Left ventricle myocardium inferior (tissue), 1 donor: ENCODE measurements around the gene SCAANT1. TPM values are rescaled to one million over a fixed set of nuclear protein-coding genes. Genes with fewer than 3 reads are reported as not detected.
A peak's percentile ranks its signal among the peaks of the same experiment; 100 is the strongest.

Source experiments
- DNase-seq: peaks from one replicate; pipeline ENCODE4 v3.0.0-alpha.2; 2020
- H3K27ac ChIP-seq: fragments of 200-600 bp; replicated peaks from 2 replicates; pipeline ENCODE4 v1.8.0; 2021
- H3K27me3 ChIP-seq: fragments of 200-600 bp; 2 replicates; pipeline ENCODE4 v1.8.0; 2021; ENCODE audit warnings: low read depth
- H3K36me3 ChIP-seq: fragments of 200-600 bp; 2 replicates; pipeline ENCODE4 v1.8.0; 2021
- H3K4me1 ChIP-seq: fragments of 200-600 bp; 2 replicates; pipeline ENCODE4 v1.8.0; 2021
- H3K4me3 ChIP-seq: fragments of 200-600 bp; 2 replicates; pipeline ENCODE4 v1.8.0; 2021; ENCODE audit warnings: mild to moderate bottlenecking, moderate library complexity
- H3K9me3 ChIP-seq: fragments of 200-600 bp; replicated peaks from 2 replicates; pipeline ENCODE4 v1.8.0; 2021
- intact Hi-C: fragments of 100-400 bp; cut with micrococcal nuclease; formaldehyde crosslinking; loops from one replicate; pipeline ENCODE4 v1.11.0; 2022
- total RNA-seq: library from RNA; stranded (reverse); fragmentation: NEBNext Ultra II Directional; extraction: Animal tissue kit (Norgen Biotek cat#: 25700); gene quantifications from one replicate; pipeline ENCODE4 v1.2.1, GENCODE V29; 2021
- TF ChIP-seq, protein P1 (sequence below): fragments of 200-600 bp; IDR thresholded peaks from 2 replicates; pipeline ENCODE4 v1.8.0; 2021; ENCODE audit warnings: antibody characterized with exemption, mild to moderate bottlenecking, borderline replicate concordance
- donor health status: DM: no; HTN: yes; CAD: no; lungs with severe emphysema.

The SCAANT1 gene
- total RNA-seq, 1 donor from 2014 or later: not detected

DNA sequence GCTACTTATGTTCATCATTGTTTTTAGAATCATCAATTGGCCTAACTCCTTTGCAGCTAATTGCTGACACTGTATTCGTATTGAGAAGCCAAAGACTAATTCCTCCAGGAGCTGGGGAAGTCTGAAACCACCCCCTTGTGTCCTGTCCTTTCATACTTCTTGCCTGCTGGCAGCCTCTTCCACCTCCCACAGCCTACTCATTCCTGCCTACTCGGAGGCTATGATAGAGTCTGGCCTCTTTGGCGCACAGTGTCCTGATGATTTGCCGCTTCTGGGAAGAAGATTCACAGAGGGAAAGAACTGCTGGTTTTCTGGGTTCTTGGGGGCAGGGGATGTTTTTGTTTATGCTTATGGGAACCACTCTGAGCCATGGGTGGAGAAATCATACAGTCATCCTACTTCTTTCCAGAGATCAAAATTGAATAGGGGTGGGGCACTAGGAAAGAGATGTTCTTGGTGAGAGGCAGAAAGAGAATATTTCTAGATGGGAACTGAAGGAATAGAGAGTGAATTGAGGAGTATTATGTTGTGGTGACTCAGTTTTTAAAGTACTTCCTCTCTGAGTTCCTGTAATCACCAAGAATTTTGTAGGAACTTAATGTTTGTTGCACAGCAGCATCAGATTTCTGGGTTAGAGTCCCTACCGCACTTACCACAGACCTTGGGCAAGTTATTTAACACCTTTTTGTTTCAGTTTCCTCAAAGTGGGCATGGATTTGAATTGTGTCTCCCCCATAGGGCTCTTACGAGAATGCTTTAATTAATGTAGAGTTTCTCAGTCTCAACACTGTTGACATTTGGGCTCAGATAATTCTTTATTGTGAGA lies 22.1 kb upstream of the SCAANT1 start:
- no peak for DNase-seq
- Histone ChIP-seq H3K36me3 (no peaks in the 10 kb centered on the region), H3K9me3 (no peaks in the 10 kb centered on the region), H3K4me1 (peaks cover 77% of the 10 kb centered on the region), H3K27ac (no peak overlapping the region), H3K4me3 (no peak overlapping the region), H3K27me3 (no peaks in the 10 kb centered on the region)
- TF ChIP-seq, protein P1, sequence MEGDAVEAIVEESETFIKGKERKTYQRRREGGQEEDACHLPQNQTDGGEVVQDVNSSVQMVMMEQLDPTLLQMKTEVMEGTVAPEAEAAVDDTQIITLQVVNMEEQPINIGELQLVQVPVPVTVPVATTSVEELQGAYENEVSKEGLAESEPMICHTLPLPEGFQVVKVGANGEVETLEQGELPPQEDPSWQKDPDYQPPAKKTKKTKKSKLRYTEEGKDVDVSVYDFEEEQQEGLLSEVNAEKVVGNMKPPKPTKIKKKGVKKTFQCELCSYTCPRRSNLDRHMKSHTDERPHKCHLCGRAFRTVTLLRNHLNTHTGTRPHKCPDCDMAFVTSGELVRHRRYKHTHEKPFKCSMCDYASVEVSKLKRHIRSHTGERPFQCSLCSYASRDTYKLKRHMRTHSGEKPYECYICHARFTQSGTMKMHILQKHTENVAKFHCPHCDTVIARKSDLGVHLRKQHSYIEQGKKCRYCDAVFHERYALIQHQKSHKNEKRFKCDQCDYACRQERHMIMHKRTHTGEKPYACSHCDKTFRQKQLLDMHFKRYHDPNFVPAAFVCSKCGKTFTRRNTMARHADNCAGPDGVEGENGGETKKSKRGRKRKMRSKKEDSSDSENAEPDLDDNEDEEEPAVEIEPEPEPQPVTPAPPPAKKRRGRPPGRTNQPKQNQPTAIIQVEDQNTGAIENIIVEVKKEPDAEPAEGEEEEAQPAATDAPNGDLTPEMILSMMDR: no peak
- intact Hi-C loops: no loop called here

DNA sequence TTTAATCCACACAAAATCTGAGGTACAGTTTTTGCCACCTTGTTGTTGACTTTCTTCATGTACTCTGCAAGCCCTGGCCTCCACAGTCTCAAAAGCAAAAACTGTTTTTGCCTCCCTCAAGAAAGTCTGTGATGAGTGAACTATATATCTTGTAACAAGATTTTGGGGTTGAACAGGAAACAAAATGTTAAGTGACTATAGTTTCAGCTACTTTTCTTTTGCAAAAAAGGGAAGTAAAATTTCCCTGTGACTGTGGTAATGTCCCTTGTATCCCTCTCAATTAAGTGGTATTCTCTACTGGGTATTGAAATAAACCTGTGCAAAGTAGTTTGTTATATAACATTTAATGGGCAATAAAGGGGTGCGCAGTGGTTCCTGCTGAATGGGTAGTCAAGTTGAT lies 21.3 kb upstream of the SCAANT1 start:
- intact Hi-C loops: no loop called here
- H3K27me3 ChIP-seq: no peaks in the 10 kb centered on the region
- no peak for DNase-seq
- TF ChIP-seq, protein P1: no peak
- no peaks in the 10 kb centered on the region for H3K36me3 ChIP-seq
- H3K27ac ChIP-seq: peak overlapping the region; percentile 28
- H3K9me3 ChIP-seq: no peaks in the 10 kb centered on the region
- H3K4me1 ChIP-seq: peaks cover 70% of the 10 kb centered on the region
- no peak overlapping the region for H3K4me3 ChIP-seq

DNA sequence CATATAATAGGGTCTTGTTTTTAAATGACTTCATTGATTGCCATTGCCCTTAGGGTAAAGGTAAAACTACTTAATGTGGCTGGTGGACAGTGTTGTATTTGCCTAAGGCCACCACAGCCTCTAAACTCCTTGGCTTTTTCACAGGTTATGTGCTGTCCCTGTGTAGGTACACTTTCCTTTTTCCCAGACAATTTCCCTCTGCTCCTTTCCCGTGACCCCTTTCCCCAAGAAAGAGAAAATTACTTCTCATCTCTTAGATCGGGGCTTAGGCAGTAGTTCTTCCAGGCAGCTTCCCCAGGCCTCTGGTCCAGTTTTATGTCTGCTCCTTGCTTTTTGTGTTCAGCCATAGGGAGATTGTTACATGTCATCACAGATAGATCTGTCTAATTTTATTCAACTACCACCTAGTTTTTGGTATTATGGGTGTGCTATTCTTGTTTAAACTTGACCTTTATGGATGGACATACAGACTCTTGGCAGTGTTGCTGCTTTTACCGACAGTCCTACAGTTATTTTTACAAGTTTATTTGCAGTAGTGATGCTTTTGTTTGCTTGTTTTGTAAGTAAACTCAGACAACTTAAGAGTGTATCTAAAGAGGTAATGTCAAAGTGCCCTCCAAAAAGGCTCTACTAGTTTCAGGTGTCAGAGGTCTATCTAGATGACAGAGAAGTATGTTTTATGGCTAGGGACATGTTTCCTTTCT lies 20.5 kb upstream of the SCAANT1 start:
- peak overlapping the region; percentile 28 for H3K27ac ChIP-seq
- intact Hi-C loops: no loop called here
- peaks cover 69% of the 10 kb centered on the region for H3K4me1 ChIP-seq

DNA sequence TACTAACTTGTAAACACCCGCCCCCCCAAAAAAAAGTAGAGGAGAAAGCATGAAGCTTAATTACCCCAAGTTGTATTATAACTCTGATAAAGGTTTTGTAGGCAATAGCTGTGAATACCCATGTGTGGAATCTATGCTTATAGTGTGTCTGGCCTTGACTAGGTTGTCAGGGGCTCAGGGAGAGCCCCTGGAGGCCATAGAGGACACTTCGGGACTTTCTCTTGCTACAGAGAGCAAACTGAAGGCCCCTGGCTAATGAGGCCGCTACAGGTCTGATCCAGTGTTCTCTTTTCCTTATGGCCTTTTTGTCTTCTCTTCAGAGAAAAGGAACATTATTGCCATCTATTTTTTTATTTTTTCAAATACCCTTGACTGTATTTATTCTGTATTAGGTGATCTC lies 19.1 kb upstream of the SCAANT1 start:
- Histone ChIP-seq H3K9me3 (no peaks in the 10 kb centered on the region), H3K36me3 (peaks cover 5% of the 10 kb centered on the region), H3K27ac (no peak overlapping the region), H3K4me3 (no peak overlapping the region), H3K4me1 (peaks cover 65% of the 10 kb centered on the region), H3K27me3 (no peaks in the 10 kb centered on the region)
- intact Hi-C loops: no loop called here
- TF ChIP-seq, protein P1: no peak
- DNase-seq: no peak

More for the DNA sequence above, 20.5 kb upstream of the SCAANT1 start:
- H3K36me3 ChIP-seq: no peaks in the 10 kb centered on the region
- TF ChIP-seq, protein P1: no peak
- H3K9me3 ChIP-seq: no peaks in the 10 kb centered on the region
- H3K4me3 ChIP-seq: no peak overlapping the region
- DNase-seq: no peak
- no peaks in the 10 kb centered on the region for H3K27me3 ChIP-seq

DNA sequence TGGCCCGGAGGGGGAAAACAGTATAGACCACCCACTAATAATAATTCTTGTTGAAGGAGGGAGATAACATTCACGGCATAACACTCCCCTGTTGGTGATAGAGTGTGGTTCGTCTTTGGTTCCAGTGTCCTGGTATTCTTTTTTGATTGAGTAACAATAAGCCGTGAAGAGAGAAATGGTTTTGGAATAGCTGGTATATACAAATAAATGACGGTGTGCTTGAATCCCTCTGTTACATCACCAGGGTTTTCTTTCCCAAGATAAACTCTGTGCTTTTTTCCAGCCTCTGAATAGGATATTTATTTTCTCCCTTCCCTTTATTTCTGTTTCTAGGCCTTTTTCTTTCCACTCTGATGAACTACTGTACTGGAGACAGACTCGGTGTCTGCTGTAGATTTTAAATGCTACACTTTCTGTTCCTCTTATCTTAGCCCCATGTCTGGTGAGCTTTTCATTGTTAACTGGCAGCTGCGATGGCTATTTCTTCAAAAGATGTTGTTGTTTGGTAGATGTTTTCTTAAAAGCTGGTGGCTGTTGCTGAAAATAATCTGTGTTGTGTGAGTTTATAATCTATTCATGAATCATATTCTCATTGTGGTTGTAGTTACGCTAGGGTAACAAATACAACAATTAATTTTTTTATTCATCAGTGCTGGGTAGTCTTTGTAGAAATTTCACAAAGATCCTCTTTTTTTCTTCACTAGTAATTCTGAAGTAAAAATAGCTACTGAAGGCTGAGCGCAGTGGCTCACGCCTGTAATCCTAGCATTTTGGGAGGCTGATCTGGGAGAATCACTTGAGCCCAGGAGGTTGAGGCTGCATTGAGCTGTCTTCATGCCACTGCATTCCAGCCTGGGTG lies 15.5 kb upstream of the SCAANT1 start:
- Histone ChIP-seq H3K36me3 (peaks cover 26% of the 10 kb centered on the region), H3K27ac (no peak overlapping the region), H3K27me3 (no peaks in the 10 kb centered on the region), H3K9me3 (no peaks in the 10 kb centered on the region), H3K4me3 (no peak overlapping the region), H3K4me1 (peaks cover 32% of the 10 kb centered on the region)
- TF ChIP-seq, protein P1: no peak
- intact Hi-C loops: no loop called here
- no peak for DNase-seq
